Measurements from ENCODE around the gene SLC4A7. TPM values are rescaled to one million over a fixed set of nuclear protein-coding genes. Genes with fewer than 3 reads are reported as not detected.

The SLC4A7 gene
- total RNA-seq, 1 donor from 2014 or later: 96.6 TPM

GRCh38 chr3:27387625-27388024, 96.6 kb downstream of the SLC4A7 start:
- DNase-seq (ENCODE audit: low read depth) (no peak), FAIRE-seq (no peak)
- Histone ChIP-seq H3K27me3 (ENCODE audit: control insufficient read depth, insufficient read depth, low read length) (no peaks in the 10 kb centered on the region), H3K4me3 (ENCODE audit: low read depth, low read length) (no peak overlapping the region), H3K36me3 (ENCODE audit: control insufficient read depth, insufficient read depth, low read length) (peaks cover 11% of the 10 kb centered on the region)
- no peak for TF ChIP-seq CTCF (IDR thresholded peaks at IDR 0.05; ENCODE audit: insufficient read depth, low read length, severe bottlenecking)

GRCh38 chr3:27385504-27385903, 98.7 kb downstream of the SLC4A7 start:
- TF ChIP-seq CTCF (IDR thresholded peaks at IDR 0.05; ENCODE audit: insufficient read depth, low read length, severe bottlenecking): no peak
- H3K36me3 ChIP-seq (ENCODE audit: control insufficient read depth, insufficient read depth, low read length): peaks cover 10% of the 10 kb centered on the region
- H3K4me3 ChIP-seq (ENCODE audit: low read depth, low read length): no peak overlapping the region
- no peak for FAIRE-seq
- no peak for DNase-seq (ENCODE audit: low read depth)
- no peaks in the 10 kb centered on the region for H3K27me3 ChIP-seq (ENCODE audit: control insufficient read depth, insufficient read depth, low read length)

- no peak for FAIRE-seq
- peaks cover 10% of the 10 kb centered on the region for H3K36me3 ChIP-seq (ENCODE audit: control insufficient read depth, insufficient read depth, low read length)
Observed at GRCh38 chr3:27384191-27384590, 100.0 kb downstream of the SLC4A7 start.

GRCh38 chr3:27380433-27381357, 103.5 kb downstream of the SLC4A7 start:
- FAIRE-seq (no peak), DNase-seq (ENCODE audit: low read depth) (no peak)
- H3K4me3 ChIP-seq (ENCODE audit: low read depth, low read length): no peak overlapping the region
- H3K27me3 ChIP-seq (ENCODE audit: control insufficient read depth, insufficient read depth, low read length): no peaks in the 10 kb centered on the region
- peaks cover 9% of the 10 kb centered on the region for H3K36me3 ChIP-seq (ENCODE audit: control insufficient read depth, insufficient read depth, low read length)
- TF ChIP-seq CTCF (IDR thresholded peaks at IDR 0.05; ENCODE audit: insufficient read depth, low read length, severe bottlenecking): no peak

More at GRCh38 chr3:27384191-27384590, 100.0 kb downstream of the SLC4A7 start:
- Histone ChIP-seq H3K4me3 (ENCODE audit: low read depth, low read length) (no peak overlapping the region), H3K27me3 (ENCODE audit: control insufficient read depth, insufficient read depth, low read length) (no peaks in the 10 kb centered on the region)
- no peak for TF ChIP-seq CTCF (IDR thresholded peaks at IDR 0.05; ENCODE audit: insufficient read depth, low read length, severe bottlenecking)
- DNase-seq (ENCODE audit: low read depth): no peak

- no peak for FAIRE-seq
- no peak overlapping the region for H3K4me3 ChIP-seq (ENCODE audit: low read depth, low read length)
- DNase-seq (ENCODE audit: low read depth): no peak
- no peak for TF ChIP-seq CTCF (IDR thresholded peaks at IDR 0.05; ENCODE audit: insufficient read depth, low read length, severe bottlenecking)
- no peaks in the 10 kb centered on the region for H3K27me3 ChIP-seq (ENCODE audit: control insufficient read depth, insufficient read depth, low read length)
- peaks cover 3% of the 10 kb centered on the region for H3K36me3 ChIP-seq (ENCODE audit: control insufficient read depth, insufficient read depth, low read length)
Observed at GRCh38 chr3:27378331-27378730, 105.9 kb downstream of the SLC4A7 start.
